ENCODE measurements around the gene TEAD4. TPM values are rescaled to one million over a fixed set of nuclear protein-coding genes. Genes with fewer than 3 reads are reported as not detected.
"Not testable (repeated sequence)": the region's sequence is repeated elsewhere in the genome, so short reads cannot be mapped to it uniquely, and the experiment has no call there.

Gene TEAD4
- total RNA-seq, 1 experiment from 2014 or later: 96.2 TPM

DNA sequence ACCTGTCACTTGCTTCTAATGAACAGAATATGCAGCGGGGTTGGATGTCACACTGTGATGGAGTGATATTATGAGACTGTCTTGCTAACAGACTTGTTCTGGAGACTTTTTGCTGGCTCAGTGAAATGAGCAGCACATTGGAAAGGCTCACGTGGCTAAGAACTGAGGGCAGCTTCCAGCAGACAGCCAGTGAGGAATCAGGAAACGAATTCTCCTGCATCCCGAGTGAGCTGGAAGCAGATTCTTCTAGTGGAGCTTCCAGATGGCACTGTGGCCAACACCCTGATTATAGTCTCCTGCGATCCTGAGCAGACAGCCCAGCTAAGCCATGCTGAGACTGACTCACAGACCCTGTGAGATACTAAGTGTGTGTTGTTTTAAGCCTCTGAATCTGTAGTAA is 101.9 kb downstream of the TEAD4 start:
- no peaks in the 10 kb centered on the region for H3K36me3 Mint-ChIP-seq (ENCODE audit: insufficient read depth, unreplicated experiment)
- H3K27ac Mint-ChIP-seq (ENCODE audit: unreplicated experiment): no peak overlapping the region
- ChIA-PET CTCF (interaction anchor here (0.6 to 1.9 kb wide), 2 partner anchors 12 to 264 kb away, joined by 3 to 7 read pairs; no protein-coding TSS in a partner anchor), POLR2A (no interaction called here)
- intact Hi-C loops (cut with micrococcal nuclease; ENCODE audit: unreplicated experiment): no loop called here
- DNase-seq: no peak
- no peaks in the 10 kb centered on the region for H3K27me3 ChIP-seq (replicated peaks; ENCODE audit: control insufficient read depth, insufficient read depth, low read length)
- H3K4me3 ChIP-seq (ENCODE audit: low read depth, low read length): no peak overlapping the region
- no peaks in the 10 kb centered on the region for H3K36me3 ChIP-seq (ENCODE audit: control insufficient read depth, insufficient read depth, low read length)
- peaks cover 10% of the 10 kb centered on the region for H3K27me3 Mint-ChIP-seq (ENCODE audit: insufficient read depth, unreplicated experiment)
- peaks cover 18% of the 10 kb centered on the region for H3K4me1 ChIP-seq
- H3K4me3 Mint-ChIP-seq (ENCODE audit: unreplicated experiment): no peak overlapping the region
- H3K4me1 Mint-ChIP-seq (ENCODE audit: low read depth, unreplicated experiment): peaks cover 10% of the 10 kb centered on the region
- peaks cover 19% of the 10 kb centered on the region for H3K9me3 ChIP-seq
- TF ChIP-seq CTCF (IDR thresholded peaks at IDR 0.05; ENCODE audit: insufficient read depth in 1 of 2, low read depth in 1 of 2, low read length in 1 of 2, severe bottlenecking in 1 of 2, unreplicated experiment in 1 of 2): no peak
- H3K9me3 Mint-ChIP-seq (ENCODE audit: unreplicated experiment): peaks cover 9% of the 10 kb centered on the region
- BruUV-seq (replicated peaks): no TSS peak

DNA sequence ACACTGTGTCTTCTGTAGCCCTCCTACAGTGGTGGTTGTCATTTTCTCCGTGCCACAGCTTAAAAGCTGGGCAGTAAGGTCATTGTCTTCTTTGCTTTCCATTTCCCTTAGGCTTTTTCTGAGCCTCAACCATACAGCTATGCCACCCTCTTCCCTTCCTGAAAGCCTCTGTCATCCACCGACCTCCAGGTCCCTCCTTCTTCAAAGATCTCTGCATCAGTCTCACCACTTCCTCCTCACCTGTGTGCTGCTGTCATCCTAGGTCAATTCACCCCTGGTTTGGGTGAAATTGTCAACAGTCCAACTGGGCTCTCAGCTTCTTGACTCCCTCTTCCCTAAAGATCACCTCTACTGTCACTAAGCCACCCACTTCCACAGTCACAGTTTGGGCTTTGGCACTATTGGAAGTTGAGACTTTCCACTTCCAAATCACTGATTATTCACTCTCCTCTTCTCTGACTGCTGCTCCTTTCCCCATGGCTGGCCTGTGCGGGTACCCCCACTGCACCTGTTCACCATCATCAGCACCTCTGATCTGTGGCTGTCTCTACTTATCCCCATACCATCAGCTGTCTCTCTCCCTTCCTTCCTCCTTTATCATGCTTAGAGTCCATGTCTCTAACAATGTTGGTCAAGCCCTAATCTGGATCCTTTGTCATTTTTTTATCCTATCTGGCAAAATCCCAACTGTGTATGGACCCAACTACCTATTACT is 102.5 kb downstream of the TEAD4 start:
- peaks cover 18% of the 10 kb centered on the region for H3K4me1 ChIP-seq
- intact Hi-C loops (cut with micrococcal nuclease; ENCODE audit: unreplicated experiment): no loop called here
- H3K27ac Mint-ChIP-seq (ENCODE audit: unreplicated experiment): no peak overlapping the region
- DNase-seq: no peak
- BruUV-seq (replicated peaks): no TSS peak
- TF ChIP-seq CTCF (IDR thresholded peaks at IDR 0.05; ENCODE audit: insufficient read depth in 1 of 2, low read depth in 1 of 2, low read length in 1 of 2, severe bottlenecking in 1 of 2, unreplicated experiment in 1 of 2): no peak
- H3K27me3 ChIP-seq (replicated peaks; ENCODE audit: control insufficient read depth, insufficient read depth, low read length): no peaks in the 10 kb centered on the region
- ChIA-PET CTCF (interaction anchor here (0.6 to 1.9 kb wide), 2 partner anchors 12 to 265 kb away, joined by 3 to 7 read pairs; no protein-coding TSS in a partner anchor), POLR2A (no interaction called here)
- peaks cover 19% of the 10 kb centered on the region for H3K9me3 ChIP-seq
- H3K36me3 ChIP-seq (ENCODE audit: control insufficient read depth, insufficient read depth, low read length): no peaks in the 10 kb centered on the region
- peaks cover 10% of the 10 kb centered on the region for H3K27me3 Mint-ChIP-seq (ENCODE audit: insufficient read depth, unreplicated experiment)
- H3K4me3 Mint-ChIP-seq (ENCODE audit: unreplicated experiment): no peak overlapping the region
- H3K4me3 ChIP-seq (ENCODE audit: low read depth, low read length): no peak overlapping the region
- H3K9me3 Mint-ChIP-seq (ENCODE audit: unreplicated experiment): peaks cover 9% of the 10 kb centered on the region
- peaks cover 7% of the 10 kb centered on the region for H3K4me1 Mint-ChIP-seq (ENCODE audit: low read depth, unreplicated experiment)
- no peaks in the 10 kb centered on the region for H3K36me3 Mint-ChIP-seq (ENCODE audit: insufficient read depth, unreplicated experiment)

DNA sequence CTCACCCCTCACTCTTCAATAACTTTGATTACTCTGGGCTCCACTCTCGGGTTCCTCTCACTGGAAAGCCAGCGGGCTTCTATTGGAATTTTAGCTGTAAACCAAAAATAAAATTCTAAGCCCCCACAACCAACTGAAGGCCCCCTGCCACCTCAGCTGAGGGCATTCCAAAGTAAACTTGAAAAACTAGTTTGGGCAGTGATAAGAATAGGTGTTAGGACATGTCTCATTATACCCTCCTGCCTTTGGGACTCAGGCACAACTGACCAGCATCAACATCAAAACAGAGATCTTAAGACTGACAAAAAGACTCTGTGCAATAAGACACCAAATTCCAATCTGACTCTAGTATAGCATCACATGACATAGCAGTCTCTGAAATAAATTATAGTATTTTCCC is 106.1 kb downstream of the TEAD4 start:
- Mint-ChIP-seq H3K36me3 (ENCODE audit: insufficient read depth, unreplicated experiment) (no peaks in the 10 kb centered on the region), H3K27ac (ENCODE audit: unreplicated experiment) (no peak overlapping the region), H3K4me3 (ENCODE audit: unreplicated experiment) (no peak overlapping the region), H3K4me1 (ENCODE audit: low read depth, unreplicated experiment) (peaks cover 7% of the 10 kb centered on the region), H3K9me3 (ENCODE audit: unreplicated experiment) (peaks cover 9% of the 10 kb centered on the region), H3K27me3 (ENCODE audit: insufficient read depth, unreplicated experiment) (peaks cover 6% of the 10 kb centered on the region)
- intact Hi-C loops (cut with micrococcal nuclease; ENCODE audit: unreplicated experiment): no loop called here
- Histone ChIP-seq H3K4me3 (ENCODE audit: low read depth, low read length) (no peak overlapping the region), H3K4me1 (peaks cover 18% of the 10 kb centered on the region), H3K36me3 (ENCODE audit: control insufficient read depth, insufficient read depth, low read length) (no peaks in the 10 kb centered on the region), H3K27me3 (replicated peaks; ENCODE audit: control insufficient read depth, insufficient read depth, low read length) (no peaks in the 10 kb centered on the region), H3K9me3 (peaks cover 19% of the 10 kb centered on the region)
- ChIA-PET POLR2A (interaction anchor here (0.5 kb wide), 1 partner anchor 1200 kb away, joined by 3 read pairs; no protein-coding TSS in a partner anchor), CTCF (no interaction called here)
- no peak for TF ChIP-seq CTCF (IDR thresholded peaks at IDR 0.05; ENCODE audit: insufficient read depth in 1 of 2, low read depth in 1 of 2, low read length in 1 of 2, severe bottlenecking in 1 of 2, unreplicated experiment in 1 of 2)
- DNase-seq: no peak
- BruUV-seq (replicated peaks): no TSS peak

GRCh38 chr12:3065846-3066245 is 106.6 kb downstream of the TEAD4 start:
- H3K4me1 Mint-ChIP-seq (ENCODE audit: low read depth, unreplicated experiment); BruUV-seq (replicated peaks); H3K9me3 Mint-ChIP-seq (ENCODE audit: unreplicated experiment); H3K36me3 ChIP-seq (ENCODE audit: control insufficient read depth, insufficient read depth, low read length); intact Hi-C loops (cut with micrococcal nuclease; ENCODE audit: unreplicated experiment); H3K27me3 ChIP-seq (replicated peaks; ENCODE audit: control insufficient read depth, insufficient read depth, low read length); H3K27me3 Mint-ChIP-seq (ENCODE audit: insufficient read depth, unreplicated experiment); POLR2A ChIA-PET; H3K4me3 Mint-ChIP-seq (ENCODE audit: unreplicated experiment); CTCF ChIA-PET; H3K36me3 Mint-ChIP-seq (ENCODE audit: insufficient read depth, unreplicated experiment); DNase-seq; H3K4me3 ChIP-seq (ENCODE audit: low read depth, low read length); H3K27ac Mint-ChIP-seq (ENCODE audit: unreplicated experiment): not testable (repeated sequence)
- peaks cover 18% of the 10 kb centered on the region for H3K4me1 ChIP-seq
- H3K9me3 ChIP-seq: peaks cover 19% of the 10 kb centered on the region
